Measurements from ENCODE around the gene TANC1. TPM values are rescaled to one million over a fixed set of nuclear protein-coding genes. Genes with fewer than 3 reads are reported as not detected.

The TANC1 gene
- total and polyA plus RNA-seq, 7 donors, result 3.6 to 74.5 (median 47.0) TPM

DNA sequence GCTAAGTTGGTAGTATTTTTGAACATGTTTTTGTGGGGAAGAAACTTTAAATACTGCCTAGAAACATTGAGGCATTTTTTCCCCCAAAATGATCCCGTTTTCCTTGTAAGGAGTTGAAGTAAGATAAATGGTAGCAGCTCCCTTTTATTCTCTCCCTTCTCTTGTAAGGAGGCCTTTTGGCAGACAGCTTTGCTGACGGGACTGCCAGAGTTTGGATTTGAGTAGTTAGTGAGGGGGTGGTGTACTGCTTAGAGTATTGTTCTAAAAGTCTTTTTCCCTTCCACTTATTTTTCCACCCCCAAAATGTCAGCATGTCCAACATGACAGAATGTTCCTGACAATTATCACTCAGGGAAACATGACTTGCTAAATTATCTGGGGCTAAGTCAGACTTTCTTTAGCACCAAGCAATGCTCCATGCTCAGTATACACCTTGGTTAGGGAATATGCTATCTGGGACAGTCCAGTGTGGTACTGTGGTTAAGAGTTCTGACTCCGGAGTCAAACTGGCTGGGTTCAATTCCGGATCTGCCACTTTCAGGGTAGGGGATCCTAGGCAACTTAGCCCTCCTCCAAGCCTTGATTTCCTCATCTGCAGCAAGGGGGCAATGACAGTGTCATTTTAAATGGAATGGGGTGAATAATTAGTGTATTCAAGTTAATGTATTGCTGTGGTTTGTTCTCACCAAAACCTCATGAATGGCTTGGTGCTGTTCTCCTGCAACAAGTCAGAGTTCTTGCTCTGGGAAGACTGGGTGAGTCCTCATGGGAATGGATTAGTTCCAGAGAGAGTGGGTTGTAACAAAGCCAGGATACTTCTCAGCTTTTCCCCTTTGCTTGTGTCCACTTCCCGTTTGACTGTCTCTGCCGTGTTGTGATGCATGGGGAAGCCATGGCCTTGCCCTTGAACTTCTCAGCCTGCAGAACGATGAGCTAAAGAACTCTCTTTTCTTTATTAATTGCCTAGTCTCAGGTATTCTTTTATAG, 116.2 kb downstream of the TANC1 start:
- DNase-seq, result no peak
- Histone ChIP-seq H3K27ac (peak overlapping the region; percentile 52 to 72 (median 60)), H3K27me3 (no peaks in the 10 kb centered on the region), H3K4me3 (no peak overlapping the region), H3K9me3 (no peaks in the 10 kb centered on the region), H3K4me1 (peaks cover 0 to 58% (median 49%) of the 10 kb centered on the region in 4 donors), H3K36me3 (no peaks in the 10 kb centered on the region)
- no peak for TF ChIP-seq EP300 (IDR thresholded peaks at IDR 0.05)
- TF ChIP-seq POLR2AphosphoS5 (IDR thresholded peaks at IDR 0.05), result no peak
- TF ChIP-seq CTCF (IDR thresholded peaks at IDR 0.05), result no peak
- no peak for TF ChIP-seq POLR2A (IDR thresholded peaks at IDR 0.05)
- intact Hi-C loops (cut with DNase I), result no loop called here
- WGBS, 2 donors, result 62 to 77% methylated on average over 7 of the region's 7 CpGs

DNA sequence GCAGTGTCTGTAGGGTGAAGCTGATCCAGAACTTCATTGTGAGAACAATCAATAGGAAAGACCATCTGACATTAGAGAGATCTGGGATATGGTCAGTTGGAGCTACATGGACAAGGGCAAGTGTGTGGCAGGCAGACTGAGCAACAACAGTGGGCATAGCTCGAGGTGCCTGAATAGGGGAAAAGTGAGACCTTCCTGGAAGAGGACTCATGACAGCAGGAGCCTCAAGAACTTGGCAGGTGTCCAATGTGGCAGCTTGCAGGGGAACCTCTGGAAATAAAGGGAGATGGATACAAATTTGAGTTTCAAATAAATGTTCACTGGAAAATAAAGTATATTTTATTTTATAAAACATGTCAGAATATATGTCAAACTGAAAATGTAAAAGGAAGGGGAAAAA, 117.9 kb downstream of the TANC1 start:
- DNase-seq, result no peak
- H3K9me3 ChIP-seq, result no peaks in the 10 kb centered on the region
- WGBS, 2 donors, result 26 to 52% methylated on average over 1 of the region's 1 CpG
- peaks cover 0 to 74% (median 66%) of the 10 kb centered on the region in 4 donors for H3K4me1 ChIP-seq
- no peaks in the 10 kb centered on the region for H3K36me3 ChIP-seq
- no peaks in the 10 kb centered on the region for H3K27me3 ChIP-seq
- H3K27ac ChIP-seq, result peak overlapping the region in 2 of 4 donors; percentile 35 to 80
- no peak for TF ChIP-seq CTCF (IDR thresholded peaks at IDR 0.05)
- no peak for TF ChIP-seq POLR2AphosphoS5 (IDR thresholded peaks at IDR 0.05)
- no peak for TF ChIP-seq EP300 (IDR thresholded peaks at IDR 0.05)
- intact Hi-C loops (cut with DNase I), result no loop called here
- H3K4me3 ChIP-seq, result no peak overlapping the region

DNA sequence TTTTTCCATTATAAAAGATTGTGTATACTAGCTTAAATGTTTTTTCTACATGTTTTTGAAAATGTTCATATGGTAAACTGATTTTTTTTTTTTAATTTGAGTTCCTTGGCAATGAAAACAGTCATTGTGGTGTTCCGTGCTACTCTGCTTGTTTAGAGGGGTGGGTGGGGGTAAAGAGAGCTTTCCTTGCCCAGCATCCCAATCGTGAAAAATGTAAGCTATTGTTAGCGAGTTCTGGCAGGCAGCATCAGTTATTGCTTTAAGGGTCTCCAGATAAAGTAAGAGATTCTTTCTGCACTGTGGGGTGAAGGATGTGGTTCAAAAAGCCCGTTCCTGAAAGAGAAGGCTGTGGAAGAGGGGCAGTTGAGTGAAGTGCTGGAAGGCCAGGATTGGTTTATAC, 118.4 kb downstream of the TANC1 start:
- Histone ChIP-seq H3K4me3 (no peak overlapping the region), H3K27me3 (no peaks in the 10 kb centered on the region), H3K4me1 (peaks cover 0 to 79% (median 71%) of the 10 kb centered on the region in 4 donors), H3K9me3 (no peaks in the 10 kb centered on the region), H3K36me3 (no peaks in the 10 kb centered on the region), H3K27ac (peak overlapping the region; percentile 8 to 80 (median 38))
- 40 to 78% methylated on average over 4 of the region's 4 CpGs for WGBS, 2 donors
- no peak for DNase-seq
- intact Hi-C loops (cut with DNase I), result no loop called here
- no peak for TF ChIP-seq CTCF (IDR thresholded peaks at IDR 0.05)
- TF ChIP-seq POLR2A (IDR thresholded peaks at IDR 0.05), result no peak
- no peak for TF ChIP-seq POLR2AphosphoS5 (IDR thresholded peaks at IDR 0.05)
- TF ChIP-seq EP300 (IDR thresholded peaks at IDR 0.05), result no peak

GRCh38 chr2:159088906-159089305, 120.5 kb downstream of the TANC1 start:
- peak overlapping the region; percentile 68 to 86 (median 78) for H3K27ac ChIP-seq
- H3K36me3 ChIP-seq, result no peaks in the 10 kb centered on the region
- no peak overlapping the region for H3K4me3 ChIP-seq
- DNase-seq, result no peak
- H3K9me3 ChIP-seq, result no peaks in the 10 kb centered on the region
- H3K4me1 ChIP-seq, result peaks cover 0 to 87% (median 86%) of the 10 kb centered on the region in 4 donors
- 55 to 63% methylated on average over 1 of the region's 1 CpG for WGBS, 2 donors
- no peak for TF ChIP-seq POLR2A (IDR thresholded peaks at IDR 0.05)
- TF ChIP-seq POLR2AphosphoS5 (IDR thresholded peaks at IDR 0.05), result no peak
- TF ChIP-seq CTCF (IDR thresholded peaks at IDR 0.05), result no peak
- no peak for TF ChIP-seq EP300 (IDR thresholded peaks at IDR 0.05)
- intact Hi-C loops (cut with DNase I), result no loop called here
- H3K27me3 ChIP-seq, result no peaks in the 10 kb centered on the region

All from sigmoid colon (tissue), 7 donors.